Keratinocyte (primary cell): ENCODE data around the gene SHC3.

Experiments used
- EZH2 ChIP-seq: IDR thresholded peaks from one replicate; pipeline ENCODE4 v1.6.1; 2012; ENCODE audit warnings: inconsistent platforms, mild to moderate bottlenecking, low read length, moderate library complexity
- TF ChIP-seq, protein P1 (sequence below), 3 experiments: IDR thresholded peaks in 1 of 3; conservative IDR thresholded peaks in 1 of 3; optimal IDR thresholded peaks in 1 of 3; 2 replicates in 2 of 3; 3 replicates in 1 of 3; pipeline versions ENCODE3 to v1.5.1; 2011; ENCODE audit warnings: low read length in 3 of 3, mild to moderate bottlenecking in 3 of 3, moderate library complexity in 2 of 3, control low read depth in 1 of 3, inconsistent platforms in 1 of 3; ENCODE audit not compliant: insufficient read depth in 2 of 3; ENCODE audit errors: extremely low read depth in 1 of 3

DNA sequence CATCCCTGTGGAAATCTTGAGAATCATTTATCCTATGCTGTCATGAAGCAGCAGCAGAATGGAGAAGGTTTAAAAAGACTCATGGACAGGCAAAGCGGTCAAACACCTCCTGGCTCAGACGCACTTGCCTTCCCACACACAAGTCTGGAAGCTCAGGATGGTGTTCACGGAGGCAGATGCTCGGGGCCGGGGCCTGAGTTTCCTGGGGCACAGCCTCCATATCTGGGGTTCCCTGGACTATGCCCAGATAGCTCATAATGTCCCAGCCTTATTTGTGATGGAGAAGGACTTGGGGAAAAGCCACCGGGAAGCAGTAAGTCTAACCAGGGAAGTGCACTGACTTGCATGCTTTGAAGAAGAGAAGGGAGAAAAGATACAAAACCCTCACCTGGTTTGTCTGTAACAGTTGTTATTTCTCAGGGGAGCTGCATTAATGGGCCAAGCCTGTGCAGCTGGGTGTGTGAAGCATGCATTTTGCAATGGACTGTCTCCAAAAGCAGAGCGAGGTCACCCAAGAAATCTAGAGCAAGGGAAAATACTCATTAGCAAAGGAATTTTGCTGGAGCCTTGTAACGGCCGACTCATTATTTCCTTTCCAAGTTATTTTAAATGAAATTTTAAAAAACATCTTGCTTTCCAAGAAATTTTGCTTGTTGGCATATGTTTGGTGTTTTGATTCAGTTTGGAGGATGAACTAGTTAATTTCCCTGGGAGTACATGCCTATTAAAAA, 184.0 kb downstream of the SHC3 start:
- TF ChIP-seq, protein P1, sequence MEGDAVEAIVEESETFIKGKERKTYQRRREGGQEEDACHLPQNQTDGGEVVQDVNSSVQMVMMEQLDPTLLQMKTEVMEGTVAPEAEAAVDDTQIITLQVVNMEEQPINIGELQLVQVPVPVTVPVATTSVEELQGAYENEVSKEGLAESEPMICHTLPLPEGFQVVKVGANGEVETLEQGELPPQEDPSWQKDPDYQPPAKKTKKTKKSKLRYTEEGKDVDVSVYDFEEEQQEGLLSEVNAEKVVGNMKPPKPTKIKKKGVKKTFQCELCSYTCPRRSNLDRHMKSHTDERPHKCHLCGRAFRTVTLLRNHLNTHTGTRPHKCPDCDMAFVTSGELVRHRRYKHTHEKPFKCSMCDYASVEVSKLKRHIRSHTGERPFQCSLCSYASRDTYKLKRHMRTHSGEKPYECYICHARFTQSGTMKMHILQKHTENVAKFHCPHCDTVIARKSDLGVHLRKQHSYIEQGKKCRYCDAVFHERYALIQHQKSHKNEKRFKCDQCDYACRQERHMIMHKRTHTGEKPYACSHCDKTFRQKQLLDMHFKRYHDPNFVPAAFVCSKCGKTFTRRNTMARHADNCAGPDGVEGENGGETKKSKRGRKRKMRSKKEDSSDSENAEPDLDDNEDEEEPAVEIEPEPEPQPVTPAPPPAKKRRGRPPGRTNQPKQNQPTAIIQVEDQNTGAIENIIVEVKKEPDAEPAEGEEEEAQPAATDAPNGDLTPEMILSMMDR (optimal IDR thresholded peaks at IDR 0.05 in 1 of 3, IDR thresholded peaks at IDR 0.05 in 1 of 3, conservative IDR thresholded peaks at IDR 0.05 in 1 of 3; ENCODE audit: extremely low read depth in 1 of 3, insufficient read depth in 2 of 3, low read length in 3 of 3): no peak
- TF ChIP-seq EZH2: no peak
